Left ventricle myocardium inferior (tissue), 1 donor: ENCODE data around the gene DIAPH2. TPM values are rescaled to one million over a fixed set of nuclear protein-coding genes. Genes with fewer than 3 reads are reported as not detected.

Experiments used
- DNase-seq: peaks from one replicate; pipeline ENCODE4 v3.0.0-alpha.2; 2020
- H3K27ac ChIP-seq: fragments of 200-600 bp; replicated peaks from 2 replicates; pipeline ENCODE4 v1.8.0; 2021
- H3K27me3 ChIP-seq: fragments of 200-600 bp; 2 replicates; pipeline ENCODE4 v1.8.0; 2021; ENCODE audit warnings: low read depth
- H3K36me3 ChIP-seq: fragments of 200-600 bp; 2 replicates; pipeline ENCODE4 v1.8.0; 2021
- H3K4me1 ChIP-seq: fragments of 200-600 bp; 2 replicates; pipeline ENCODE4 v1.8.0; 2021
- H3K4me3 ChIP-seq: fragments of 200-600 bp; 2 replicates; pipeline ENCODE4 v1.8.0; 2021; ENCODE audit warnings: mild to moderate bottlenecking, moderate library complexity
- H3K9me3 ChIP-seq: fragments of 200-600 bp; replicated peaks from 2 replicates; pipeline ENCODE4 v1.8.0; 2021
- CTCF ChIP-seq: fragments of 200-600 bp; IDR thresholded peaks from 2 replicates; pipeline ENCODE4 v1.8.0; 2021; ENCODE audit warnings: antibody characterized with exemption, mild to moderate bottlenecking, borderline replicate concordance
- intact Hi-C: fragments of 100-400 bp; cut with micrococcal nuclease; formaldehyde crosslinking; loops from one replicate; pipeline ENCODE4 v1.11.0; 2022
- total RNA-seq: library from RNA; stranded (reverse); fragmentation: NEBNext Ultra II Directional; extraction: Animal tissue kit (Norgen Biotek cat#: 25700); gene quantifications from one replicate; pipeline ENCODE4 v1.2.1, GENCODE V29; 2021
- donor health status: DM: no; HTN: yes; CAD: no; lungs with severe emphysema.

DIAPH2 gene
- total RNA-seq, 1 donor from 2014 or later = 9.3 TPM

GRCh38 chrX:97628807-97629596 lies 944.4 kb downstream of the DIAPH2 start:
- intact Hi-C loops = no loop called here
- no peaks in the 10 kb centered on the region for H3K27me3 ChIP-seq
- no peaks in the 10 kb centered on the region for H3K9me3 ChIP-seq
- no peak overlapping the region for H3K4me3 ChIP-seq
- no peak for TF ChIP-seq CTCF
- no peak overlapping the region for H3K27ac ChIP-seq
- DNase-seq = no peak
- H3K36me3 ChIP-seq = no peaks in the 10 kb centered on the region
- H3K4me1 ChIP-seq = no peaks in the 10 kb centered on the region

DNA sequence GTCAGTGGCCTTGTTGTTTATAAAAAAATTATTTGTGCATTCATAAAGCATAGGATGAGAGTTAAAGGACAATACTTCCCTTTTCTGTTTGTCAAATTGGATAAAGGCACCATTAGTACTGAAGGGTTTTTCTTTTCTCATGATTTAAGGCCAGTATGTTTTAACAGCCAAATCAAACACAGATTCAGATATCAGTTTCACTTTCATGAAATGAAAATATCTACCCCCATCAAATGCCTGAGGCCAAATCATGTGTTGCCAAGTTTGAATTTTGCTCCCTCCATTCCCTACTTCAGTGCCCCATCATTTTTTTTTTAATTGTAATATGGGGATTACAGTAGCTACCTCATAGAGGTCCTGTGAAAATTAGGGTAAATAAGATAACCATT lies 944.9 kb downstream of the DIAPH2 start:
- Histone ChIP-seq H3K4me1 (no peaks in the 10 kb centered on the region), H3K27ac (no peak overlapping the region), H3K27me3 (no peaks in the 10 kb centered on the region), H3K36me3 (no peaks in the 10 kb centered on the region), H3K9me3 (no peaks in the 10 kb centered on the region), H3K4me3 (no peak overlapping the region)
- intact Hi-C loops = no loop called here
- no peak for TF ChIP-seq CTCF
- no peak for DNase-seq

DNA sequence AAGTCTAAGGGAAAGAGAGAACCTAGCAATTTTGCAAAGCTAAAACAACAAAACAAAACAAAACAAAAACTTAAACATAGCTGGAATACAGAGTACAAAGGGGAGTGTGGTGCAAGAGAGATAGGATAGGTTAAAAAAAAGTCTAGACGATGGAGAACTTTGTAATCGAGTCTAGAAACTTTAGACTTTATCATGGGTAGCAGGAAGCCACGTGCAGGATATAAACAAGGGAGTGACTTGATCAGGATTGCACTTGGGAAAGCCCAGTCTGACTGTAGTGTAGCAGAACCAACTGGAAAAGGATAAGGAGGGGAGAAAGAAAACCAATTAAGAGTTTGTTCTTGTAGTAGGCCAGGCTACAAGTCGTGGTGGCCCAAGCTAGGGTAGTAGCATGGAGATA lies 949.2 kb downstream of the DIAPH2 start:
- H3K9me3 ChIP-seq = no peaks in the 10 kb centered on the region
- no peak for DNase-seq
- H3K36me3 ChIP-seq = no peaks in the 10 kb centered on the region
- intact Hi-C loops = no loop called here
- no peaks in the 10 kb centered on the region for H3K27me3 ChIP-seq
- no peak overlapping the region for H3K4me3 ChIP-seq
- H3K4me1 ChIP-seq = no peaks in the 10 kb centered on the region
- no peak for TF ChIP-seq CTCF
- H3K27ac ChIP-seq = no peak overlapping the region

- Histone ChIP-seq H3K36me3 (no peaks in the 10 kb centered on the region), H3K4me3 (no peak overlapping the region), H3K27me3 (no peaks in the 10 kb centered on the region), H3K9me3 (no peaks in the 10 kb centered on the region), H3K4me1 (no peaks in the 10 kb centered on the region), H3K27ac (no peak overlapping the region)
- no peak for DNase-seq
- intact Hi-C loops = no loop called here
- TF ChIP-seq CTCF = no peak
Observed at GRCh38 chrX:97636473-97637140, 952.0 kb downstream of the DIAPH2 start.

DNA sequence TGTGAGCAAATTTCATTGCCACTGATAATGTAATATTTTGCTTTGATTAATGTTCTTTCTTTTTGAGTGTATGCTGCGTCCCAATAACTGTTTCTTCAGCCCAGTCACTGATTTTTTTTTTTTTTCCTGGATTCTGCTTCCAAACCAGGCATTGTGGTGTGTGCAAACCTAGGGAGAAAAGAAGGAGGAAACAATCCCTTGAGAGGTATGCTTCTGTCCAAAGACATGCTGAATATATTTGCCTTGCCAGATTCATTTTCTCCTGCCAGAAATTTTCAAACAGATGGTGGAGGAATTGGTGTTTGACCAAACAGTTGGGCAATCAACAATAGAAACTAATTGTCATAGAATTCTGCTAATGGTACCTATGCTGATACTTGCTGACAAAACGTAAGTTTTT lies 952.6 kb downstream of the DIAPH2 start:
- H3K36me3 ChIP-seq = no peaks in the 10 kb centered on the region

More for the DNA sequence above, 952.6 kb downstream of the DIAPH2 start:
- Histone ChIP-seq H3K27ac (no peak overlapping the region), H3K4me3 (no peak overlapping the region), H3K27me3 (no peaks in the 10 kb centered on the region), H3K9me3 (no peaks in the 10 kb centered on the region), H3K4me1 (no peaks in the 10 kb centered on the region)
- no peak for TF ChIP-seq CTCF
- no peak for DNase-seq
- intact Hi-C loops = no loop called here
